Spleen (tissue), 11 donors: ENCODE data around the gene HECTD2. TPM values are rescaled to one million over a fixed set of nuclear protein-coding genes. Genes with fewer than 3 reads are reported as not detected.

Source experiments
- DNase-seq: peaks from one replicate; pipeline ENCODE4 v3.0.0-alpha.2; 2020
- H3K27ac ChIP-seq, 8 donors: fragments of 200-600 bp; sonication (generic) in 7 of 8; 1 replicate in 4 of 8; 2 replicates in 4 of 8; pipeline versions ENCODE4 v1.5.0 to v1.8.0; 2016 to 2021; ENCODE audit warnings: inconsistent platforms in 4 of 8, mild to moderate bottlenecking in 4 of 8, moderate library complexity in 1 of 8
- H3K27me3 ChIP-seq, 7 donors: fragments of 200-600 bp; sonication (generic) in 6 of 7; replicated peaks in 1 of 7; 1 replicate in 4 of 7; 2 replicates in 3 of 7; pipeline versions ENCODE4 v1.5.0 to v1.8.0; 2016 to 2021; ENCODE audit warnings: inconsistent platforms in 3 of 7, mild to moderate bottlenecking in 1 of 7
- H3K36me3 ChIP-seq, 6 donors: fragments of 200-600 bp; sonication (generic) in 5 of 6; 1 replicate in 4 of 6; 2 replicates in 2 of 6; pipeline versions ENCODE4 v1.5.0 to v1.8.0; 2016 to 2021; ENCODE audit warnings: inconsistent platforms in 2 of 6
- H3K4me1 ChIP-seq, 6 donors: fragments of 200-600 bp; sonication (generic) in 5 of 6; 1 replicate in 3 of 6; 2 replicates in 3 of 6; pipeline versions ENCODE4 v1.5.0 to v1.8.0; 2016 to 2021; ENCODE audit warnings: inconsistent platforms in 3 of 6
- H3K4me3 ChIP-seq, 8 donors: fragments of 200-600 bp; sonication (generic) in 7 of 8; 1 replicate in 4 of 8; 2 replicates in 4 of 8; pipeline versions ENCODE4 v1.5.0 to v1.8.0; 2016 to 2021; ENCODE audit warnings: inconsistent platforms in 4 of 8, mild to moderate bottlenecking in 4 of 8, moderate library complexity in 2 of 8
- H3K9me3 ChIP-seq, 8 donors: fragments of 200-600 bp; sonication (generic) in 7 of 8; 1 replicate in 4 of 8; 2 replicates in 4 of 8; pipeline versions ENCODE4 v1.5.0 to v1.8.0; 2016 to 2021; ENCODE audit warnings: inconsistent platforms in 4 of 8
- CTCF ChIP-seq, 11 experiments: fragments of 200-600 bp in 7 of 11; fragments of 450-650 bp in 4 of 11; sonication (generic) in 4 of 11; IDR thresholded peaks in 8 of 11; conservative IDR thresholded peaks in 3 of 11; 1 replicate in 7 of 11; 2 replicates in 4 of 11; pipeline versions ENCODE4 v1.4.0 to v1.8.0; 2016 to 2021; ENCODE audit warnings: antibody characterized with exemption in 11 of 11, inconsistent platforms in 4 of 11, mild to moderate bottlenecking in 1 of 11
- POLR2A ChIP-seq, 3 donors: fragments of 450-650 bp; IDR thresholded peaks; one replicate each; pipeline ENCODE4 v1.5.1; 2017; ENCODE audit warnings: antibody characterized with exemption in 3 of 3, mild to moderate bottlenecking in 1 of 3
- POLR2AphosphoS5 ChIP-seq, 3 donors: sonication (generic); formaldehyde crosslinking; IDR thresholded peaks; one replicate each; pipeline ENCODE4 v1.5.1; 2017; ENCODE audit warnings: antibody characterized with exemption in 3 of 3
- whole genome bisulfite sequencing, 5 donors: extraction: QIAGEN DNeasy Blood & Tissue Kit in 3 of 5; methylation state at CpG; one replicate each; pipeline versions ENCODE4 v1.1.5 to v1.1.7; 2013 to 2018; 5-methylcytosine and 5-hydroxymethylcytosine counted together
- intact Hi-C: fragments of 100-400 bp; cut with DNase I; formaldehyde crosslinking; loops from one replicate; pipeline ENCODE4 v1.15.0; 2023; ENCODE audit warnings: low total_unique reads
- polyA plus RNA-seq, 3 donors: library from polyadenylated mRNA; stranded (reverse); fragments of 200-250 nt; gene quantifications; one replicate each; pipeline ENCODE4 v1.2.1, GENCODE V29; 2013
- total RNA-seq, 7 donors: library from RNA; depleted of rRNA in 3 of 7; stranded (reverse); fragments of >200 nt in 3 of 7; fragmentation: NEBNext Ultra II Directional in 4 of 7; extraction: Animal tissue kit (Norgen Biotek cat#: 25700) in 4 of 7; gene quantifications; one replicate each; pipeline versions ENCODE4 v1.1.0 to v1.2.1, GENCODE V29; 2016 to 2021
- donor health status: healthy with polysubstance abuse.
- donor health status: DM: no; HTN: no; CAD: no; lungs with moderate emphysema.
- donor health status: DM: no; HTN: no; CAD: no.
- donor health status: Bipolar disorder and iron deficiency.
- donor health status: healthy.
- donor health status: DM: no; HTN: no; CAD: no.
- donor health status: DM: yes; HTN: yes; CAD: no.

HECTD2 gene
- total and polyA plus RNA-seq, 10 donors = 3.3 to 11.1 (median 7.4) TPM

- Histone ChIP-seq H3K36me3 (no peaks in the 10 kb centered on the region), H3K27me3 (no peaks in the 10 kb centered on the region), H3K9me3 (peaks cover 0 to 13% (median 8%) of the 10 kb centered on the region in 8 donors), H3K27ac (peak overlapping the region in 5 of 8 donors; percentile 10 to 46 (median 22)), H3K4me1 (no peaks in the 10 kb centered on the region), H3K4me3 (no peak overlapping the region)
- WGBS, 5 donors = 68 to 88% (median 77%) methylated on average over 4 of the region's 4 CpGs
- TF ChIP-seq POLR2A (IDR thresholded peaks at IDR 0.05) (no peak), POLR2AphosphoS5 (IDR thresholded peaks at IDR 0.05) (peak in 2 of 3 donors; percentile 34 to 61), CTCF (IDR thresholded peaks at IDR 0.05 in 8 of 11, conservative IDR thresholded peaks at IDR 0.05 in 3 of 11) (no peak)
- intact Hi-C loops = no loop called here
- DNase-seq = no peak
Observed at GRCh38 chr10:91536111-91536510, 126.0 kb downstream of the HECTD2 start.

GRCh38 chr10:91536733-91537132 is 126.6 kb downstream of the HECTD2 start:
- intact Hi-C loops = no loop called here
- H3K4me3 ChIP-seq = no peak overlapping the region
- no peak for TF ChIP-seq POLR2AphosphoS5 (IDR thresholded peaks at IDR 0.05)
- TF ChIP-seq CTCF (IDR thresholded peaks at IDR 0.05 in 8 of 11, conservative IDR thresholded peaks at IDR 0.05 in 3 of 11) = no peak
- TF ChIP-seq POLR2A (IDR thresholded peaks at IDR 0.05) = no peak
- H3K4me1 ChIP-seq = peaks cover 0 to 3% (median 1%) of the 10 kb centered on the region in 6 donors
- 57 to 75% (median 68%) methylated on average over 2 of the region's 2 CpGs for WGBS, 5 donors
- H3K9me3 ChIP-seq = peaks cover 0 to 13% (median 8%) of the 10 kb centered on the region in 8 donors
- H3K27ac ChIP-seq = peak overlapping the region in 5 of 8 donors; percentile 10 to 46 (median 22)
- H3K27me3 ChIP-seq = no peaks in the 10 kb centered on the region
- no peaks in the 10 kb centered on the region for H3K36me3 ChIP-seq
- no peak for DNase-seq

- no peak overlapping the region for H3K27ac ChIP-seq
- TF ChIP-seq POLR2A (IDR thresholded peaks at IDR 0.05) = no peak
- TF ChIP-seq CTCF (IDR thresholded peaks at IDR 0.05 in 8 of 11, conservative IDR thresholded peaks at IDR 0.05 in 3 of 11) = no peak
- TF ChIP-seq POLR2AphosphoS5 (IDR thresholded peaks at IDR 0.05) = no peak
- DNase-seq = no peak
- no peaks in the 10 kb centered on the region for H3K27me3 ChIP-seq
- no peaks in the 10 kb centered on the region for H3K36me3 ChIP-seq
- H3K4me1 ChIP-seq = peaks cover 0 to 9% (median 4%) of the 10 kb centered on the region in 6 donors
- intact Hi-C loops = no loop called here
- peaks cover 0 to 13% (median 8%) of the 10 kb centered on the region in 8 donors for H3K9me3 ChIP-seq
- H3K4me3 ChIP-seq = no peak overlapping the region
- 80 to 90% (median 82%) methylated on average over 4 of the region's 4 CpGs for WGBS, 5 donors
Observed at GRCh38 chr10:91537614-91538383, 127.7 kb downstream of the HECTD2 start.

- Histone ChIP-seq H3K27me3 (no peaks in the 10 kb centered on the region), H3K27ac (no peak overlapping the region), H3K4me3 (no peak overlapping the region), H3K4me1 (peaks cover 0 to 9% (median 4%) of the 10 kb centered on the region in 6 donors), H3K36me3 (no peaks in the 10 kb centered on the region), H3K9me3 (peaks cover 0 to 13% (median 8%) of the 10 kb centered on the region in 8 donors)
- intact Hi-C loops = no loop called here
- DNase-seq = no peak
- no peak for TF ChIP-seq POLR2AphosphoS5 (IDR thresholded peaks at IDR 0.05)
- TF ChIP-seq POLR2A (IDR thresholded peaks at IDR 0.05) = no peak
- no peak for TF ChIP-seq CTCF (IDR thresholded peaks at IDR 0.05 in 8 of 11, conservative IDR thresholded peaks at IDR 0.05 in 3 of 11)
- WGBS, 5 donors = 77 to 88% (median 79%) methylated on average over 5 of the region's 5 CpGs
Observed at GRCh38 chr10:91539930-91540329, 129.8 kb downstream of the HECTD2 start.
